Measurements from ENCODE around the gene CDH5.
"Not testable (repeated sequence)": the region's sequence is repeated elsewhere in the genome, so short reads cannot be mapped to it uniquely, and the experiment has no call there.

The CDH5 gene

DNA sequence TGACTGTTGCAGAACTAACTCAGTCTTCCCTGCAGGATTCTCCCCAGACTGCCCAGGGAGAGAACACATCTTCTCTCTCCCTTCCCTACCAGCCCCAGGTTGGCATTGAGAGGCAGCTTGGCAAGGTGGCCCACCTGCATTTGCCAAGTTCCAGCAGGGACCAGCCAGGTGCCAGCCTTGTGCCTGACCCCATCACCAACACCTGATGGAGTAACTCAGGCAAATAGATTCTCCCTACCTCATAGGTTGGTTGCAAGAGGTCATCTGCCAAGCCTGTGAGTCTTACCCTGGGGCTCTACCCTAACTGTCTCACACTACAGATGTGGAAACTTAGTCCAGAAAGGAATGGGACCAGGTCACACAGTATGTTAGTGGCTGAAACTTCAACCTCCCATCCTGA, 81.0 kb downstream of the CDH5 start:
- no peak for TF ChIP-seq CTCF (IDR thresholded peaks at IDR 0.05; ENCODE audit: borderline replicate concordance, control extremely low read depth, extremely low read depth, insufficient read depth, missing control alignments)
- in situ Hi-C loops (cut with MboI; ENCODE audit: low sequenced_read_pairs, unreplicated experiment): no loop called here
- DNase-seq (ENCODE audit: low spot score): no peak

DNA sequence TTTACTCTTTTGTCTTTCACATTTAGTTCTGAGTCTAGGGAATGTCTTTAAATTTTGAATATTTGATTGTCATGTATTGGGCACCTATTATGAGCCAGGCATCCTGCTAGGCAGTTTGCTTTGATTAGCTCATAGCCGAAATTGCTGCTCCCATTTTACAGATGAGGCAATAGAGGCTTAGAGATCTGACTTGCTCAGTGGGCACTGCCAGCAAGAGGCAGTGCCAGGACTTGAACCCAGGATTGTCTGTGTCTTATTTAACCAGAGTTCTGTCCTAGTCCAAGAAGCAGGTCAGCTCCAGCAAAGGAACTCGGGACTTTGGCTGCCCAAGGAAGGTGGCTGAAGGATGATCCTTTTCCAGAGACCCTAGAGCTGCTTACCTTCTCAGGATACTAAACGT, 85.1 kb downstream of the CDH5 start:
- in situ Hi-C loops (cut with MboI; ENCODE audit: low sequenced_read_pairs, unreplicated experiment): no loop called here
- no peak for DNase-seq (ENCODE audit: low spot score)
- no peak for TF ChIP-seq CTCF (IDR thresholded peaks at IDR 0.05; ENCODE audit: borderline replicate concordance, control extremely low read depth, extremely low read depth, insufficient read depth, missing control alignments)

GRCh38 chr16:66453230-66453629, 86.7 kb downstream of the CDH5 start:
- in situ Hi-C loops (cut with MboI; ENCODE audit: low sequenced_read_pairs, unreplicated experiment); DNase-seq (ENCODE audit: low spot score): not testable (repeated sequence)

Data from GM13976 (cell line).